GDM1 (cell line): Measurements from ENCODE around the gene PLVAP.

Source experiments
- DNase-seq: peaks from one replicate; lab custom pipeline; 2025; lab: John Stamatoyannopoulos, UW

The PLVAP gene

GRCh38 chr19:17376935-17377600 lies at the start of gene PLVAP:
PLVAP (minus strand) TSS chr19:17377342; CDS start chr19:17377288, 54 bp downstream.
- peak; percentile 15 for DNase-seq

GRCh38 chr19:17424743-17425365 lies 47.7 kb upstream of the PLVAP start:
- DNase-seq, result no peak

GRCh38 chr19:17423429-17424208 lies 46.5 kb upstream of the PLVAP start:
- DNase-seq, result no peak

- no peak for DNase-seq
These were observed 44.8 kb upstream of the PLVAP start for GRCh38 chr19:17421942-17422341.

- no peak for DNase-seq
These were observed 43.4 kb upstream of the PLVAP start for GRCh38 chr19:17420475-17420924.

GRCh38 chr19:17419621-17420474 lies 42.7 kb upstream of the PLVAP start, which contains the start of gene MVB12A:
MVB12A (plus strand) TSS chr19:17420047; CDS start chr19:17420136, 89 bp downstream.
- DNase-seq, result peak; percentile 98

- DNase-seq, result no peak
These were observed 42.0 kb upstream of the PLVAP start for GRCh38 chr19:17419154-17419620.

GRCh38 chr19:17418710-17419109 lies 41.6 kb upstream of the PLVAP start:
- DNase-seq, result no peak

GRCh38 chr19:17415121-17415520 lies 38.0 kb upstream of the PLVAP start:
- DNase-seq, result no peak

- DNase-seq, result no peak
These were observed 37.0 kb upstream of the PLVAP start for GRCh38 chr19:17414097-17414496.

- no peak for DNase-seq
These were observed 34.7 kb upstream of the PLVAP start for GRCh38 chr19:17411801-17412200.

GRCh38 chr19:17409990-17410389 lies 32.8 kb upstream of the PLVAP start:
- no peak for DNase-seq

- no peak for DNase-seq
These were observed 29.7 kb upstream of the PLVAP start for GRCh38 chr19:17406887-17407196.

GRCh38 chr19:17406046-17406886 lies 29.1 kb upstream of the PLVAP start:
- DNase-seq, result peak; percentile 74

GRCh38 chr19:17405250-17406045 lies 28.3 kb upstream of the PLVAP start, which contains the start of gene BST2:
BST2 (minus strand) TSS chr19:17405630; CDS start chr19:17405575, 55 bp downstream.
- peak; percentile 58 for DNase-seq

GRCh38 chr19:17404621-17405249 lies 27.6 kb upstream of the PLVAP start:
- no peak for DNase-seq

- DNase-seq, result no peak
These were observed 26.9 kb upstream of the PLVAP start for GRCh38 chr19:17404015-17404414.

- DNase-seq, result no peak
These were observed 26.1 kb upstream of the PLVAP start for GRCh38 chr19:17402982-17403855.

- no peak for DNase-seq
These were observed 24.5 kb upstream of the PLVAP start for GRCh38 chr19:17401628-17402027.
